Measurements from ENCODE around the gene DTYMK.

DNA sequence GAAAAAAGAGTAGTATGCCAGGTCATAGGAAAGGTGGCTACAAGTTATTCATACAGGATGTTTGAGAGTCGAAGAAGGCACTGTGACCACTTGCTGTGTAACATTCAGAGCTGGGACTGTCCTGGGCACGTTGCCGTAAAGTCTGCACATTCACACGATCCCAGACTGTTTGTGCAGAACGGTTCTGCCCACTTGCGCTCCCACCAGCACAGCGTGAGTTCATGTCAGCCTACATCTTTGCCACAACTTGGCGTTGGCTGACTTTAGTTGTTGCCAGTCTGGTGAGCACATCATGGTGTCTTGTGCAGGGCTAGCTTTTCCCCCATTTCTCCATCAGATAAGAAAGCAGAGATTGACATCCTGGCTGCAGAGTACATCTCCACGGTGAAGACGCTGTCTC, 22.3 kb upstream of the DTYMK start:
- TF ChIP-seq, protein P1, sequence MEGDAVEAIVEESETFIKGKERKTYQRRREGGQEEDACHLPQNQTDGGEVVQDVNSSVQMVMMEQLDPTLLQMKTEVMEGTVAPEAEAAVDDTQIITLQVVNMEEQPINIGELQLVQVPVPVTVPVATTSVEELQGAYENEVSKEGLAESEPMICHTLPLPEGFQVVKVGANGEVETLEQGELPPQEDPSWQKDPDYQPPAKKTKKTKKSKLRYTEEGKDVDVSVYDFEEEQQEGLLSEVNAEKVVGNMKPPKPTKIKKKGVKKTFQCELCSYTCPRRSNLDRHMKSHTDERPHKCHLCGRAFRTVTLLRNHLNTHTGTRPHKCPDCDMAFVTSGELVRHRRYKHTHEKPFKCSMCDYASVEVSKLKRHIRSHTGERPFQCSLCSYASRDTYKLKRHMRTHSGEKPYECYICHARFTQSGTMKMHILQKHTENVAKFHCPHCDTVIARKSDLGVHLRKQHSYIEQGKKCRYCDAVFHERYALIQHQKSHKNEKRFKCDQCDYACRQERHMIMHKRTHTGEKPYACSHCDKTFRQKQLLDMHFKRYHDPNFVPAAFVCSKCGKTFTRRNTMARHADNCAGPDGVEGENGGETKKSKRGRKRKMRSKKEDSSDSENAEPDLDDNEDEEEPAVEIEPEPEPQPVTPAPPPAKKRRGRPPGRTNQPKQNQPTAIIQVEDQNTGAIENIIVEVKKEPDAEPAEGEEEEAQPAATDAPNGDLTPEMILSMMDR (IDR thresholded peaks at IDR 0.05; ENCODE audit: poor library complexity): no peak
- TF ChIP-seq EZH2 (IDR thresholded peaks at IDR 0.05; ENCODE audit: borderline replicate concordance): no peak

Data from hepatocyte (in vitro differentiated cells).